SK-N-SH (cell line): Measurements from ENCODE around the gene NKX3-2. TPM values are rescaled to one million over a fixed set of nuclear protein-coding genes. Genes with fewer than 3 reads are reported as not detected.

Experiments
- CTCF ChIA-PET: fragments of 300-600, 350-600 bp; formaldehyde crosslinking; extraction: SDS; loops from one replicate; lab custom pipeline; 2021; lab: Yijun Ruan, JAX
- POLR2A ChIA-PET: fragments of 350-600 bp; sonication (Branson Sonifier 250); formaldehyde crosslinking; extraction: SDS; loops from one replicate; lab custom pipeline; 2020; ENCODE audit warnings: antibody characterized with exemption, inconsistent platforms; lab: Yijun Ruan, JAX
- DNase-seq: peaks from one replicate; pipeline ENCODE4 v3.0.0; 2012
- H2AFZ ChIP-seq: fragments of 200-600 bp; sonication (generic); 2 replicates; pipeline ENCODE4 v1.8.1; 2016; ENCODE audit warnings: antibody characterized with exemption, mild to moderate bottlenecking, low read depth
- H3F3A ChIP-seq: fragments of 200-600 bp; sonication (generic); replicated peaks from 2 replicates; pipeline ENCODE3; 2016; ENCODE audit warnings: antibody characterized with exemption, mild to moderate bottlenecking; ENCODE audit not compliant: insufficient read depth
- H3K27ac ChIP-seq, 2 experiments: fragments of 200-500 bp in 1 of 2; fragments of 200-600 bp in 1 of 2; sonication (Bioruptor generic) in 1 of 2; sonication (generic), shearing (Covaris generic) in 1 of 2; 2 replicates each; pipeline versions ENCODE4 v1.5.1 to v1.6.1; 2014 to 2016; ENCODE audit warnings: low read depth in 2 of 2, inconsistent platforms in 1 of 2, low read length in 1 of 2, mild to moderate bottlenecking in 1 of 2, mixed read lengths in 1 of 2
- H3K27me3 ChIP-seq: fragments of 200-600 bp; sonication (generic), shearing (Covaris generic); 2 replicates; pipeline ENCODE4 v1.6.1; 2016; ENCODE audit warnings: mixed run types; ENCODE audit not compliant: insufficient read depth
- H3K36me3 ChIP-seq, 2 experiments: fragments of 200-500 bp in 1 of 2; fragments of 200-600 bp in 1 of 2; sonication (Bioruptor generic) in 1 of 2; sonication (generic) in 1 of 2; replicated peaks in 1 of 2; 2 replicates each; pipeline versions ENCODE3 to v1.5.1; 2014 to 2016; ENCODE audit warnings: low read length in 1 of 2, mild to moderate bottlenecking in 1 of 2; ENCODE audit not compliant: insufficient read depth in 2 of 2, control insufficient read depth in 1 of 2
- H3K4me1 ChIP-seq, 2 experiments: fragments of 200-500 bp in 1 of 2; fragments of 200-600 bp in 1 of 2; sonication (Bioruptor generic) in 1 of 2; sonication (generic), shearing (Covaris generic) in 1 of 2; 2 replicates each; pipeline versions ENCODE4 v1.5.1 to v1.6.1; 2014 to 2016; ENCODE audit warnings: low read depth in 1 of 2, low read length in 1 of 2, mixed run types in 1 of 2; ENCODE audit not compliant: insufficient read depth in 2 of 2, control insufficient read depth in 1 of 2
- H3K4me2 ChIP-seq: fragments of 200-600 bp; sonication (generic), shearing (Covaris generic); 2 replicates; pipeline ENCODE4 v1.6.1; 2017; ENCODE audit warnings: mixed run types
- H3K4me3 ChIP-seq, 2 experiments: fragments of 200-500 bp in 1 of 2; fragments of 200-600 bp in 1 of 2; sonication (Bioruptor generic) in 1 of 2; sonication (generic), shearing (Covaris generic) in 1 of 2; 2 replicates each; pipeline versions ENCODE4 v1.5.1 to v1.8.1; 2014 to 2016; ENCODE audit warnings: low read depth in 2 of 2, inconsistent platforms in 1 of 2, low read length in 1 of 2, mild to moderate bottlenecking in 1 of 2, mixed read lengths in 1 of 2, moderate library complexity in 1 of 2
- H3K79me2 ChIP-seq: fragments of 200-600 bp; sonication (generic); 2 replicates; pipeline ENCODE4 v1.8.1; 2017; ENCODE audit warnings: mild to moderate bottlenecking; ENCODE audit not compliant: insufficient read depth
- H3K9ac ChIP-seq: fragments of 200-600 bp; sonication (generic); 2 replicates; pipeline ENCODE4 v1.6.1; 2017; ENCODE audit warnings: mixed run types
- H3K9me2 ChIP-seq: fragments of 200-600 bp; sonication (generic); 2 replicates; pipeline ENCODE4 v1.6.1; 2017; ENCODE audit warnings: mixed run types
- H3K9me3 ChIP-seq: fragments of 200-600 bp; sonication (generic); 2 replicates; pipeline ENCODE4 v1.6.1; 2017; ENCODE audit warnings: mixed run types, mild to moderate bottlenecking, moderate library complexity
- H4K20me1 ChIP-seq: fragments of 200-600 bp; sonication (generic); 2 replicates; pipeline ENCODE4 v1.6.1; 2017; ENCODE audit warnings: mild to moderate bottlenecking, mixed run types; ENCODE audit not compliant: insufficient read depth
- CHD2 ChIP-seq: fragments of 150-350 bp; IDR thresholded peaks from 2 replicates; pipeline ENCODE4 v1.6.1; 2018; ENCODE audit warnings: low read length; ENCODE audit not compliant: partially characterized antibody
- NFIC ChIP-seq: IDR thresholded peaks from 2 replicates; pipeline ENCODE4 v1.4.0; 2012; ENCODE audit warnings: borderline replicate concordance
- RAD21 ChIP-seq: IDR thresholded peaks from 2 replicates; pipeline ENCODE4 v1.6.1; 2012; ENCODE audit warnings: mild to moderate bottlenecking, low read length
- RCOR1 ChIP-seq: fragments of 150-350 bp; IDR thresholded peaks from 2 replicates; pipeline ENCODE4 v1.6.1; 2017; ENCODE audit warnings: antibody characterized with exemption, low read length
- RXRA ChIP-seq: IDR thresholded peaks from 2 replicates; pipeline ENCODE4 v1.4.0; 2012; ENCODE audit warnings: low read depth, mild to moderate bottlenecking, borderline replicate concordance
- SIN3A ChIP-seq: IDR thresholded peaks from 2 replicates; pipeline ENCODE4 v1.6.1; 2012; ENCODE audit warnings: low read depth, mild to moderate bottlenecking, low read length, moderate library complexity, borderline replicate concordance
- TAF1 ChIP-seq: IDR thresholded peaks from 2 replicates; pipeline ENCODE4 v1.6.1; 2012; ENCODE audit warnings: low read depth, mild to moderate bottlenecking, low read length, moderate library complexity, borderline replicate concordance
- TEAD4 ChIP-seq: IDR thresholded peaks from 2 replicates; pipeline ENCODE4 v1.4.0; 2012; ENCODE audit warnings: mild to moderate bottlenecking, borderline replicate concordance; ENCODE audit not compliant: insufficient read depth
- YY1 ChIP-seq: IDR thresholded peaks from 2 replicates; pipeline ENCODE4 v1.4.0; 2012; ENCODE audit warnings: low read depth, mild to moderate bottlenecking
- WGBS: methylation state at CpG from one replicate; pipeline ENCODE4 v1.1.6; 2017; ENCODE audit warnings: low lambda C conversion rate; 5-methylcytosine and 5-hydroxymethylcytosine counted together
- polyA plus RNA-seq, 3 experiments: library from polyadenylated mRNA; depleted of rRNA; stranded (reverse); fragments of >200 nt; gene quantifications; 2 replicates each; pipeline ENCODE4 v1.2.3, GENCODE V29; 2012
- TF ChIP-seq, protein P1 (sequence below): IDR thresholded peaks from 2 replicates; pipeline ENCODE4 v1.6.1; 2012; ENCODE audit warnings: mild to moderate bottlenecking, low read depth, low read length, moderate library complexity
- TF ChIP-seq, protein P2 (sequence below): IDR thresholded peaks from 2 replicates; pipeline ENCODE4 v1.4.0; 2012; ENCODE audit warnings: low read depth
- TF ChIP-seq, protein P3 (sequence below): IDR thresholded peaks from 2 replicates; pipeline ENCODE4 v1.4.0; 2012; ENCODE audit warnings: low read depth, borderline replicate concordance
- TF ChIP-seq, protein P4 (sequence below): IDR thresholded peaks from 2 replicates; pipeline ENCODE4 v1.4.0; 2012; ENCODE audit warnings: low read depth, borderline replicate concordance
- TF ChIP-seq, protein P5 (sequence below): IDR thresholded peaks from 2 replicates; pipeline ENCODE4; 2012
- TF ChIP-seq, protein P6 (sequence below): fragments of 150-350 bp; IDR thresholded peaks from 2 replicates; pipeline ENCODE4 v1.6.1; 2016; ENCODE audit warnings: mild to moderate bottlenecking, low read depth, low read length

The NKX3-2 gene
- polyA plus RNA-seq, 1 of the 3 experiments (the other 2 are of a cell fraction) = 0.15 TPM

DNA sequence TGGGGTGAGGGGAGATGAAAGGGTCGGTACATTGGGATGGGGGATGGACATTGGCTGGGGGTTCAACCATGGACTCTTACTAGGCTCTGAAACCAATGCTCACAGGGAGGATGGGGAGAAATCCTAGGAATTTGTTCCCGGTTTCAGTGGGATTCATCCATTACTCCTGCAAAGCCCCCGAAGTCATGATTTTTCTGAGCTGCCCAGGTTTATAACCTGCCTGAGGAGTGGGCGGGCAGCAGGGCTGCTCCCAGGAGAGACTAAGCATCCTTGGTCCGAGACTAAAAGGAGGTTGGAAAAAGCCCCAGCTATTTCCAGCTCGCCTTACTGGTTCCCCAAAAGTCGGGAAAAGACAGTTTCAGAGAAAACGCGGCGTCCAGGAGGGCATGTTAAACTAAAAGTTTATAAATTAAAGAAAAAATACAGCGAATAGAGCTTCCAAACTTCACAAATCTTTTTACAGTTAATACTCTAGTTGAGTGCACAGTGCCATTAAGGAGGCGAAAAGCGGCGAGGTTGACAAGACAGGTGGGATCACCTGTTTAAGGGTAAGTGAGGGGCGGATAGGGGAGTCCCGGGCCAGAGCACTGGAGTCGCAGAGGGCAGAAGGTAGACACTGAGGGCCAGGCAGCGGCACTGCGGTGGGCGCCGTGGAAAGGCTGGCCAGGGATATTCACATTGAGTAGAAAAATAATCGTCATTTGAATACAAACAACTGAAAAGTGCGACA lies 3.7 kb downstream of the NKX3-2 start:
- Histone ChIP-seq H3K27me3 (peaks cover 85% of the 10 kb centered on the region), H2AFZ (no peak overlapping the region), H3K79me2 (no peaks in the 10 kb centered on the region), H3K27ac (no peak overlapping the region), H3K36me3 (no peaks in the 10 kb centered on the region), H3K9ac (no peak overlapping the region), H4K20me1 (no peaks in the 10 kb centered on the region), H3K4me1 (peaks cover 4 to 8% of the 10 kb centered on the region in 2 experiments; a peak in 2 of 4 replicates), H3F3A (no peaks in the 10 kb centered on the region), H3K9me3 (no peaks in the 10 kb centered on the region), H3K9me2 (no peaks in the 10 kb centered on the region), H3K4me2 (no peak overlapping the region), H3K4me3 (no peak overlapping the region)
- TF ChIP-seq YY1 (no peak), SIN3A (no peak), RXRA (no peak), NFIC (no peak), RAD21 (no peak), CHD2 (no peak), TAF1 (no peak), TEAD4 (no peak), RCOR1 (no peak)
- TF ChIP-seq, protein P1, sequence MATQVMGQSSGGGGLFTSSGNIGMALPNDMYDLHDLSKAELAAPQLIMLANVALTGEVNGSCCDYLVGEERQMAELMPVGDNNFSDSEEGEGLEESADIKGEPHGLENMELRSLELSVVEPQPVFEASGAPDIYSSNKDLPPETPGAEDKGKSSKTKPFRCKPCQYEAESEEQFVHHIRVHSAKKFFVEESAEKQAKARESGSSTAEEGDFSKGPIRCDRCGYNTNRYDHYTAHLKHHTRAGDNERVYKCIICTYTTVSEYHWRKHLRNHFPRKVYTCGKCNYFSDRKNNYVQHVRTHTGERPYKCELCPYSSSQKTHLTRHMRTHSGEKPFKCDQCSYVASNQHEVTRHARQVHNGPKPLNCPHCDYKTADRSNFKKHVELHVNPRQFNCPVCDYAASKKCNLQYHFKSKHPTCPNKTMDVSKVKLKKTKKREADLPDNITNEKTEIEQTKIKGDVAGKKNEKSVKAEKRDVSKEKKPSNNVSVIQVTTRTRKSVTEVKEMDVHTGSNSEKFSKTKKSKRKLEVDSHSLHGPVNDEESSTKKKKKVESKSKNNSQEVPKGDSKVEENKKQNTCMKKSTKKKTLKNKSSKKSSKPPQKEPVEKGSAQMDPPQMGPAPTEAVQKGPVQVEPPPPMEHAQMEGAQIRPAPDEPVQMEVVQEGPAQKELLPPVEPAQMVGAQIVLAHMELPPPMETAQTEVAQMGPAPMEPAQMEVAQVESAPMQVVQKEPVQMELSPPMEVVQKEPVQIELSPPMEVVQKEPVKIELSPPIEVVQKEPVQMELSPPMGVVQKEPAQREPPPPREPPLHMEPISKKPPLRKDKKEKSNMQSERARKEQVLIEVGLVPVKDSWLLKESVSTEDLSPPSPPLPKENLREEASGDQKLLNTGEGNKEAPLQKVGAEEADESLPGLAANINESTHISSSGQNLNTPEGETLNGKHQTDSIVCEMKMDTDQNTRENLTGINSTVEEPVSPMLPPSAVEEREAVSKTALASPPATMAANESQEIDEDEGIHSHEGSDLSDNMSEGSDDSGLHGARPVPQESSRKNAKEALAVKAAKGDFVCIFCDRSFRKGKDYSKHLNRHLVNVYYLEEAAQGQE = no peak
- TF ChIP-seq, protein P2, sequence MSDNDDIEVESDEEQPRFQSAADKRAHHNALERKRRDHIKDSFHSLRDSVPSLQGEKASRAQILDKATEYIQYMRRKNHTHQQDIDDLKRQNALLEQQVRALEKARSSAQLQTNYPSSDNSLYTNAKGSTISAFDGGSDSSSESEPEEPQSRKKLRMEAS = no peak
- TF ChIP-seq, protein P3, sequence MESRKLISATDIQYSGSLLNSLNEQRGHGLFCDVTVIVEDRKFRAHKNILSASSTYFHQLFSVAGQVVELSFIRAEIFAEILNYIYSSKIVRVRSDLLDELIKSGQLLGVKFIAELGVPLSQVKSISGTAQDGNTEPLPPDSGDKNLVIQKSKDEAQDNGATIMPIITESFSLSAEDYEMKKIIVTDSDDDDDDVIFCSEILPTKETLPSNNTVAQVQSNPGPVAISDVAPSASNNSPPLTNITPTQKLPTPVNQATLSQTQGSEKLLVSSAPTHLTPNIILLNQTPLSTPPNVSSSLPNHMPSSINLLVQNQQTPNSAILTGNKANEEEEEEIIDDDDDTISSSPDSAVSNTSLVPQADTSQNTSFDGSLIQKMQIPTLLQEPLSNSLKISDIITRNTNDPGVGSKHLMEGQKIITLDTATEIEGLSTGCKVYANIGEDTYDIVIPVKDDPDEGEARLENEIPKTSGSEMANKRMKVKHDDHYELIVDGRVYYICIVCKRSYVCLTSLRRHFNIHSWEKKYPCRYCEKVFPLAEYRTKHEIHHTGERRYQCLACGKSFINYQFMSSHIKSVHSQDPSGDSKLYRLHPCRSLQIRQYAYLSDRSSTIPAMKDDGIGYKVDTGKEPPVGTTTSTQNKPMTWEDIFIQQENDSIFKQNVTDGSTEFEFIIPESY = no peak
- TF ChIP-seq, protein P4, sequence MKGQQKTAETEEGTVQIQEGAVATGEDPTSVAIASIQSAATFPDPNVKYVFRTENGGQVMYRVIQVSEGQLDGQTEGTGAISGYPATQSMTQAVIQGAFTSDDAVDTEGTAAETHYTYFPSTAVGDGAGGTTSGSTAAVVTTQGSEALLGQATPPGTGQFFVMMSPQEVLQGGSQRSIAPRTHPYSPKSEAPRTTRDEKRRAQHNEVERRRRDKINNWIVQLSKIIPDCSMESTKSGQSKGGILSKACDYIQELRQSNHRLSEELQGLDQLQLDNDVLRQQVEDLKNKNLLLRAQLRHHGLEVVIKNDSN = no peak
- TF ChIP-seq, protein P5, sequence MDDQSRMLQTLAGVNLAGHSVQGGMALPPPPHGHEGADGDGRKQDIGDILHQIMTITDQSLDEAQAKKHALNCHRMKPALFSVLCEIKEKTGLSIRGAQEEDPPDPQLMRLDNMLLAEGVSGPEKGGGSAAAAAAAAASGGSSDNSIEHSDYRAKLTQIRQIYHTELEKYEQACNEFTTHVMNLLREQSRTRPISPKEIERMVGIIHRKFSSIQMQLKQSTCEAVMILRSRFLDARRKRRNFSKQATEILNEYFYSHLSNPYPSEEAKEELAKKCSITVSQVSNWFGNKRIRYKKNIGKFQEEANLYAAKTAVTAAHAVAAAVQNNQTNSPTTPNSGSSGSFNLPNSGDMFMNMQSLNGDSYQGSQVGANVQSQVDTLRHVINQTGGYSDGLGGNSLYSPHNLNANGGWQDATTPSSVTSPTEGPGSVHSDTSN = no peak
- TF ChIP-seq, protein P6, sequence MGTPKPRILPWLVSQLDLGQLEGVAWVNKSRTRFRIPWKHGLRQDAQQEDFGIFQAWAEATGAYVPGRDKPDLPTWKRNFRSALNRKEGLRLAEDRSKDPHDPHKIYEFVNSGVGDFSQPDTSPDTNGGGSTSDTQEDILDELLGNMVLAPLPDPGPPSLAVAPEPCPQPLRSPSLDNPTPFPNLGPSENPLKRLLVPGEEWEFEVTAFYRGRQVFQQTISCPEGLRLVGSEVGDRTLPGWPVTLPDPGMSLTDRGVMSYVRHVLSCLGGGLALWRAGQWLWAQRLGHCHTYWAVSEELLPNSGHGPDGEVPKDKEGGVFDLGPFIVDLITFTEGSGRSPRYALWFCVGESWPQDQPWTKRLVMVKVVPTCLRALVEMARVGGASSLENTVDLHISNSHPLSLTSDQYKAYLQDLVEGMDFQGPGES = no peak
- ChIA-PET POLR2A (no interaction called here), CTCF (interaction anchor here (0.9 to 4.1 kb wide), 12 partner anchors 8 to 810 kb away, joined by 3 to 38 read pairs (median 4); no protein-coding TSS in a partner anchor)
- 50% methylated on average over 22 of the region's 23 CpGs for WGBS
- DNase-seq = peak; percentile 28
